G401.6 (cell line): ENCODE results near the gene STARD5.
"Not testable (repeated sequence)": the region's sequence is repeated elsewhere in the genome, so short reads cannot be mapped to it uniquely, and the experiment has no call there.

Source experiments
- FAIRE-seq: peaks from 2 replicates; lab custom pipeline; 2012; peaks lifted over from hg19 to GRCh38; lab: Jason Lieb, UNC

The STARD5 gene

GRCh38 chr15:81323944-81324881 is at the start of gene STARD5:
TSS of gene STARD5 (minus strand) at chr15:81324141. CDS start at chr15:81324099, 42 bp downstream.
- no peak for FAIRE-seq

- FAIRE-seq = no peak
These were observed 49.2 kb upstream of the STARD5 start for GRCh38 chr15:81373176-81373575.

- FAIRE-seq = no peak
These were observed 48.6 kb upstream of the STARD5 start for GRCh38 chr15:81372575-81372974.

GRCh38 chr15:81363718-81364500 is 40.0 kb upstream of the STARD5 start:
- no peak for FAIRE-seq

GRCh38 chr15:81363276-81363675 is 39.3 kb upstream of the STARD5 start:
- FAIRE-seq = no peak

GRCh38 chr15:81362790-81363189 is 38.8 kb upstream of the STARD5 start:
- no peak for FAIRE-seq

GRCh38 chr15:81361891-81362290 is 38.0 kb upstream of the STARD5 start:
- no peak for FAIRE-seq

- no peak for FAIRE-seq
These were observed 36.5 kb upstream of the STARD5 start for GRCh38 chr15:81360491-81360890.

- FAIRE-seq = no peak
These were observed 34.3 kb upstream of the STARD5 start for GRCh38 chr15:81358248-81358647.

- no peak for FAIRE-seq
These were observed 33.3 kb upstream of the STARD5 start for GRCh38 chr15:81357180-81357686.

GRCh38 chr15:81356252-81356651 is 32.3 kb upstream of the STARD5 start:
- no peak for FAIRE-seq

- no peak for FAIRE-seq
These were observed 27.7 kb upstream of the STARD5 start for GRCh38 chr15:81351651-81352050.

- no peak for FAIRE-seq
These were observed 25.3 kb upstream of the STARD5 start for GRCh38 chr15:81349271-81349670.

- FAIRE-seq = not testable (repeated sequence)
These were observed 24.8 kb upstream of the STARD5 start for GRCh38 chr15:81348691-81349090.

GRCh38 chr15:81347910-81348309 is 24.0 kb upstream of the STARD5 start:
- no peak for FAIRE-seq

GRCh38 chr15:81346611-81347010 is 22.7 kb upstream of the STARD5 start:
- FAIRE-seq = no peak

GRCh38 chr15:81343371-81343770 is 19.4 kb upstream of the STARD5 start:
- FAIRE-seq = no peak

- FAIRE-seq = no peak
These were observed 17.4 kb upstream of the STARD5 start for GRCh38 chr15:81341351-81341750.

- no peak for FAIRE-seq
These were observed 15.9 kb upstream of the STARD5 start for GRCh38 chr15:81339851-81340250.

GRCh38 chr15:81339321-81339720 is 15.4 kb upstream of the STARD5 start:
- no peak for FAIRE-seq

- no peak for FAIRE-seq
These were observed 14.4 kb upstream of the STARD5 start for GRCh38 chr15:81338170-81339007.

- FAIRE-seq = no peak
These were observed 13.8 kb upstream of the STARD5 start for GRCh38 chr15:81337713-81338157.
